Ovary (tissue), 3 donors: ENCODE results near the gene ARID5A.
"Not testable (repeated sequence)": the region's sequence is repeated elsewhere in the genome, so short reads cannot be mapped to it uniquely, and the experiment has no call there.

Experiments used
- CTCF ChIP-seq, 3 donors: fragments of 450-650 bp in 2 of 3; fragments of 200-600 bp in 1 of 3; IDR thresholded peaks; one replicate each; pipeline versions ENCODE4 v1.5.1 to v1.8.0; 2016 to 2022; ENCODE audit warnings: antibody characterized with exemption in 3 of 3, mild to moderate bottlenecking in 1 of 3
- POLR2A ChIP-seq: fragments of 450-650 bp; IDR thresholded peaks from one replicate; pipeline ENCODE4 v1.6.1; 2017; ENCODE audit warnings: antibody characterized with exemption, mild to moderate bottlenecking, moderate library complexity
- donor health status: DM: no; HTN: no; CAD: no.

GRCh38 chr2:96498611-96499010 lies 37.9 kb upstream of the ARID5A start:
- TF ChIP-seq CTCF (IDR thresholded peaks at IDR 0.05); POLR2A: not testable (repeated sequence)
